H9 (cell line): ENCODE data around the gene FAM83E. TPM values are rescaled to one million over a fixed set of nuclear protein-coding genes. Genes with fewer than 3 reads are reported as not detected.
A peak's percentile ranks its signal among the peaks of the same experiment; 100 is the strongest.

Source experiments
- DNase-seq: peaks from one replicate; pipeline ENCODE4 v3.0.0-alpha.2; 2017
- H2AFZ ChIP-seq: one replicate; pipeline ENCODE4 v1.6.1; 2013; ENCODE audit warnings: mild to moderate bottlenecking, low read length, control low read depth, moderate library complexity
- H2AK5ac ChIP-seq: 2 replicates; pipeline ENCODE4 v1.6.1; 2013; ENCODE audit warnings: low read length, control low read depth, mixed read lengths; ENCODE audit not compliant: insufficient read length
- H2BK120ac ChIP-seq: one replicate; pipeline ENCODE4 v1.6.1; 2013; ENCODE audit warnings: low read depth, mild to moderate bottlenecking, low read length, control low read depth, inconsistent platforms; ENCODE audit not compliant: poor library complexity, severe bottlenecking
- H2BK12ac ChIP-seq: 2 replicates; pipeline ENCODE4 v1.6.1; 2013; ENCODE audit warnings: low read length, control low read depth, mixed read lengths, low read depth; ENCODE audit not compliant: insufficient read length
- H2BK15ac ChIP-seq: 2 replicates; pipeline ENCODE4 v1.6.1; 2013; ENCODE audit warnings: low read depth, low read length, control low read depth
- H2BK20ac ChIP-seq: one replicate; pipeline ENCODE4 v1.6.1; 2013; ENCODE audit warnings: low read depth, mild to moderate bottlenecking, low read length, control low read depth, inconsistent platforms; ENCODE audit not compliant: poor library complexity, severe bottlenecking
- H2BK5ac ChIP-seq: 2 replicates; pipeline ENCODE4 v1.6.1; 2013; ENCODE audit warnings: low read length, control low read depth, mixed read lengths; ENCODE audit not compliant: insufficient read length
- H3K14ac ChIP-seq: 2 replicates; pipeline ENCODE4 v1.6.1; 2013; ENCODE audit warnings: low read length, control low read depth; ENCODE audit not compliant: insufficient read depth
- H3K18ac ChIP-seq: 2 replicates; pipeline ENCODE4 v1.6.1; 2013; ENCODE audit warnings: low read depth, mild to moderate bottlenecking, mixed read lengths, low read length, control low read depth; ENCODE audit not compliant: insufficient read length
- H3K23ac ChIP-seq: 2 replicates; pipeline ENCODE4 v1.6.1; 2013; ENCODE audit warnings: low read length, control low read depth, mixed read lengths, low read depth; ENCODE audit not compliant: insufficient read length
- H3K23me2 ChIP-seq: 2 replicates; pipeline ENCODE4 v1.6.1; 2013; ENCODE audit warnings: low read depth, mild to moderate bottlenecking, mixed read lengths, low read length, control low read depth; ENCODE audit not compliant: insufficient read length, poor library complexity, severe bottlenecking
- H3K27ac ChIP-seq: 2 replicates; pipeline ENCODE4 v1.5.1; 2013; ENCODE audit warnings: low read length, control low read depth, mixed read lengths, low read depth; ENCODE audit not compliant: insufficient read length
- H3K27me3 ChIP-seq: 2 replicates; pipeline ENCODE4 v1.6.1; 2013; ENCODE audit warnings: low read length, control low read depth, inconsistent platforms; ENCODE audit not compliant: insufficient read depth
- H3K4ac ChIP-seq: 2 replicates; pipeline ENCODE4 v1.6.1; 2013; ENCODE audit warnings: low read depth, mild to moderate bottlenecking, control low read depth, inconsistent platforms, low read length, moderate library complexity
- H3K4me1 ChIP-seq: 2 replicates; pipeline ENCODE4 v1.6.1; 2013; ENCODE audit warnings: low read length, control low read depth, inconsistent platforms; ENCODE audit not compliant: insufficient read depth
- H3K4me2 ChIP-seq: 2 replicates; pipeline ENCODE4 v1.6.1; 2013; ENCODE audit warnings: low read length, control low read depth, mixed read lengths; ENCODE audit not compliant: insufficient read length, insufficient read depth
- H3K56ac ChIP-seq: 2 replicates; pipeline ENCODE4 v1.6.1; 2013; ENCODE audit warnings: low read depth, mild to moderate bottlenecking, mixed read lengths, low read length, control low read depth; ENCODE audit not compliant: insufficient read length
- H3K79me1 ChIP-seq: 2 replicates; pipeline ENCODE4 v1.6.1; 2013; ENCODE audit warnings: low read depth, mild to moderate bottlenecking, moderate library complexity, low read length, control low read depth, inconsistent platforms; ENCODE audit not compliant: insufficient read depth, poor library complexity, severe bottlenecking
- H3K79me2 ChIP-seq: 2 replicates; pipeline ENCODE4 v1.6.1; 2013; ENCODE audit warnings: low read length, control low read depth, inconsistent platforms; ENCODE audit not compliant: insufficient read depth
- H3K9ac ChIP-seq: 2 replicates; pipeline ENCODE4 v1.6.1; 2013; ENCODE audit warnings: low read length, control low read depth, mixed read lengths; ENCODE audit not compliant: insufficient read length; ENCODE audit errors: extremely low read depth
- H3K9me3 ChIP-seq: one replicate; pipeline ENCODE4 v1.6.1; 2013; ENCODE audit warnings: low read depth, low read length, inconsistent platforms; ENCODE audit not compliant: control insufficient read depth
- H3T11ph ChIP-seq: one replicate; pipeline ENCODE4 v1.6.1; 2013; ENCODE audit warnings: mild to moderate bottlenecking, low read length, control low read depth, inconsistent platforms
- H4K20me1 ChIP-seq: one replicate; pipeline ENCODE4 v1.6.1; 2013; ENCODE audit not compliant: control insufficient read depth, insufficient read length, insufficient read depth
- H4K5ac ChIP-seq: 2 replicates; pipeline ENCODE4 v1.6.1; 2013; ENCODE audit warnings: low read depth, mild to moderate bottlenecking, mixed read lengths, low read length, control low read depth; ENCODE audit not compliant: insufficient read length
- H4K8ac ChIP-seq: replicated peaks from 2 replicates; pipeline ENCODE4 v1.6.1; 2013; ENCODE audit warnings: low read length, control low read depth, mixed read lengths, low read depth; ENCODE audit not compliant: insufficient read length
- H4K91ac ChIP-seq: 2 replicates; pipeline ENCODE4 v1.6.1; 2013; ENCODE audit warnings: low read depth, mild to moderate bottlenecking, moderate library complexity, mixed read lengths, low read length, control low read depth; ENCODE audit not compliant: insufficient read length
- H3K27ac Mint-ChIP-seq, 3 experiments: 2 replicates in 2 of 3; 3 replicates in 1 of 3; pipeline ENCODE4 v1.8.0; 2020 to 2021; ENCODE audit warnings: mixed read lengths in 3 of 3, mild to moderate bottlenecking in 1 of 3, moderate library complexity in 1 of 3
- H3K27me3 Mint-ChIP-seq: 2 replicates; pipeline ENCODE4 v1.8.0; 2021; ENCODE audit warnings: low read depth, mild to moderate bottlenecking, moderate library complexity, mixed read lengths
- H3K36me3 Mint-ChIP-seq, 3 experiments: 2 replicates in 2 of 3; 3 replicates in 1 of 3; pipeline ENCODE4 v1.8.0; 2020 to 2021; ENCODE audit warnings: low read depth in 3 of 3, mixed read lengths in 3 of 3; ENCODE audit not compliant: insufficient read depth in 1 of 3
- H3K4me1 Mint-ChIP-seq, 2 experiments: 2 replicates each; pipeline ENCODE4 v1.8.0; 2020; ENCODE audit warnings: mixed read lengths in 2 of 2
- H3K4me3 Mint-ChIP-seq, 2 experiments: 2 replicates in 1 of 2; 3 replicates in 1 of 2; pipeline ENCODE4 v1.8.0; 2020 to 2021; ENCODE audit warnings: mild to moderate bottlenecking in 2 of 2, mixed read lengths in 2 of 2, moderate library complexity in 1 of 2
- H3K9me3 Mint-ChIP-seq, 2 experiments: 2 replicates in 1 of 2; 3 replicates in 1 of 2; pipeline ENCODE4 v1.8.0; 2020; ENCODE audit warnings: mild to moderate bottlenecking in 2 of 2, mixed read lengths in 2 of 2, moderate library complexity in 1 of 2
- WGBS: extraction: QIAGEN DNeasy Blood & Tissue Kit; methylation state at CpG from one replicate; pipeline ENCODE4 v1.1.7; 2013; ENCODE audit warnings: missing lambda C conversion rate, low lambda C conversion rate, mixed read lengths; ENCODE audit not compliant: insufficient read length; ENCODE audit errors: extremely low coverage; 5-methylcytosine and 5-hydroxymethylcytosine counted together
- total RNA-seq: library from RNA; stranded (reverse); gene quantifications from 2 replicates; pipeline ENCODE4 v1.2.1, GENCODE V29; 2021
- TF ChIP-seq, protein P1 (sequence below): fragments of 200-600 bp; sonication (generic); conservative IDR thresholded peaks from 3 replicates; pipeline ENCODE4 v1.8.0; 2021; ENCODE audit warnings: antibody characterized with exemption, mild to moderate bottlenecking

FAM83E gene
- total RNA-seq, 1 experiment from 2014 or later: 9.2 TPM

DNA sequence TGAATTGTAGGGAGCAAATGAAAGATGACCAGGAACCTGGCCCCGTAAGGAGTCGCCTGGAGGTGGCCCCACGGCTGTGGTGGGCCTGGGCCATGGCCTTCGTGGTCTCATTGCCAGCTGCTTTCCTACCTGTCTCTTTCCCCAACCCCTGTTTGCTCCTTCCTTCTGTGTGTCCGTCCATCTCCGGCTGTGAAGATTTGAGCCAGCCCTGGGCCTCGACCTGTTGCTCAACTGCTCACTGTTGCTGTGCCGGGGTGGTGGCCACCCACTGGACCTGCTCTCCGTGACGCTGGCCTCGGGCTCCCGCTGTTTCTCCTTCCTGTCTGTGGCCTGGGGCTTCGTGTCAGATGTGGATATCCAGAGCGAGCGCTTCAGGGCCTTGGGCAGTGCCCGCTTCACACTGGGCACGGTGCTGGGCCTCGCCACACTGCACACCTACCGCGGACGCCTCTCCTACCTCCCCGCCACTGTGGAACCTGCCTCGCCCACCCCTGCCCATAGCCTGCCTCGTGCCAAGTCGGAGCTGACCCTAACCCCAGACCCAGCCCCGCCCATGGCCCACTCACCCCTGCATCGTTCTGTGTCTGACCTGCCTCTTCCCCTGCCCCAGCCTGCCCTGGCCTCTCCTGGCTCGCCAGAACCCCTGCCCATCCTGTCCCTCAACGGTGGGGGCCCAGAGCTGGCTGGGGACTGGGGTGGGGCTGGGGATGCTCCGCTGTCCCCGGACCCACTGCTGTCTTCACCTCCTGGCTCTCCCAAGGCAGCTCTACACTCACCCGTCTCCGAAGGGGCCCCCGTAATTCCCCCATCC lies 13.8 kb upstream of the FAM83E start:
- H3K9me3 Mint-ChIP-seq: no peaks in the 10 kb centered on the region; a peak in 1 of 5 replicates
- H3K27me3 ChIP-seq: no peaks in the 10 kb centered on the region
- H3K56ac ChIP-seq: no peak overlapping the region
- no peak overlapping the region for H2AK5ac ChIP-seq
- H4K5ac ChIP-seq: no peak overlapping the region
- H3K27ac Mint-ChIP-seq: peak overlapping the region; percentile 57 to 90 (median 61); a peak in 5 of 7 replicates
- H3K9ac ChIP-seq: no peak overlapping the region
- H3K18ac ChIP-seq: no peak overlapping the region
- no peak overlapping the region for H2BK12ac ChIP-seq
- H3K4me1 ChIP-seq: peaks cover 2% of the 10 kb centered on the region; the same call in 1 of the 2 replicates
- WGBS: no CpG with 5 or more reads among the region's 34 CpGs
- H3K9me3 ChIP-seq: no peaks in the 10 kb centered on the region
- peaks cover 29 to 45% of the 10 kb centered on the region in 2 experiments for H3K4me1 Mint-ChIP-seq
- no peak overlapping the region for H3K23ac ChIP-seq
- H2BK20ac ChIP-seq: no peak overlapping the region
- H2BK15ac ChIP-seq: no peak overlapping the region
- TF ChIP-seq, protein P1, sequence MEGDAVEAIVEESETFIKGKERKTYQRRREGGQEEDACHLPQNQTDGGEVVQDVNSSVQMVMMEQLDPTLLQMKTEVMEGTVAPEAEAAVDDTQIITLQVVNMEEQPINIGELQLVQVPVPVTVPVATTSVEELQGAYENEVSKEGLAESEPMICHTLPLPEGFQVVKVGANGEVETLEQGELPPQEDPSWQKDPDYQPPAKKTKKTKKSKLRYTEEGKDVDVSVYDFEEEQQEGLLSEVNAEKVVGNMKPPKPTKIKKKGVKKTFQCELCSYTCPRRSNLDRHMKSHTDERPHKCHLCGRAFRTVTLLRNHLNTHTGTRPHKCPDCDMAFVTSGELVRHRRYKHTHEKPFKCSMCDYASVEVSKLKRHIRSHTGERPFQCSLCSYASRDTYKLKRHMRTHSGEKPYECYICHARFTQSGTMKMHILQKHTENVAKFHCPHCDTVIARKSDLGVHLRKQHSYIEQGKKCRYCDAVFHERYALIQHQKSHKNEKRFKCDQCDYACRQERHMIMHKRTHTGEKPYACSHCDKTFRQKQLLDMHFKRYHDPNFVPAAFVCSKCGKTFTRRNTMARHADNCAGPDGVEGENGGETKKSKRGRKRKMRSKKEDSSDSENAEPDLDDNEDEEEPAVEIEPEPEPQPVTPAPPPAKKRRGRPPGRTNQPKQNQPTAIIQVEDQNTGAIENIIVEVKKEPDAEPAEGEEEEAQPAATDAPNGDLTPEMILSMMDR: no peak
- H3K79me1 ChIP-seq: no peaks in the 10 kb centered on the region
- no peak overlapping the region for H2AFZ ChIP-seq
- no peaks in the 10 kb centered on the region for H4K20me1 ChIP-seq
- no peak overlapping the region for H3K27ac ChIP-seq
- H4K8ac ChIP-seq: no peak overlapping the region
- H3K36me3 Mint-ChIP-seq: peaks cover 5 to 28% (median 19%) of the 10 kb centered on the region in 3 experiments
- peaks cover 15% of the 10 kb centered on the region for H3K23me2 ChIP-seq
- H3K4me2 ChIP-seq: no peak overlapping the region
- no peak overlapping the region for H2BK5ac ChIP-seq
- no peak overlapping the region for H3T11ph ChIP-seq
- H2BK120ac ChIP-seq: no peak overlapping the region
- H4K91ac ChIP-seq: no peak overlapping the region
- DNase-seq: peak; percentile 32
- no peak overlapping the region; a peak in 1 of 5 replicates for H3K4me3 Mint-ChIP-seq
- no peaks in the 10 kb centered on the region for H3K27me3 Mint-ChIP-seq
- H3K14ac ChIP-seq: no peak overlapping the region
- no peak overlapping the region for H3K4ac ChIP-seq
- H3K79me2 ChIP-seq: peaks cover 4% of the 10 kb centered on the region; the same call in 1 of the 2 replicates
